DLD1 (cell line): ENCODE data around the gene PRMT3.
"Not testable (repeated sequence)": the region's sequence is repeated elsewhere in the genome, so short reads cannot be mapped to it uniquely, and the experiment has no call there.

ENCODE experiments used
- in situ Hi-C: cut with HindIII; loops from 2 replicates; pipeline ENCODE4 v1.10.0; 2017; ENCODE audit warnings: low sequenced_read_pairs

Gene PRMT3

DNA sequence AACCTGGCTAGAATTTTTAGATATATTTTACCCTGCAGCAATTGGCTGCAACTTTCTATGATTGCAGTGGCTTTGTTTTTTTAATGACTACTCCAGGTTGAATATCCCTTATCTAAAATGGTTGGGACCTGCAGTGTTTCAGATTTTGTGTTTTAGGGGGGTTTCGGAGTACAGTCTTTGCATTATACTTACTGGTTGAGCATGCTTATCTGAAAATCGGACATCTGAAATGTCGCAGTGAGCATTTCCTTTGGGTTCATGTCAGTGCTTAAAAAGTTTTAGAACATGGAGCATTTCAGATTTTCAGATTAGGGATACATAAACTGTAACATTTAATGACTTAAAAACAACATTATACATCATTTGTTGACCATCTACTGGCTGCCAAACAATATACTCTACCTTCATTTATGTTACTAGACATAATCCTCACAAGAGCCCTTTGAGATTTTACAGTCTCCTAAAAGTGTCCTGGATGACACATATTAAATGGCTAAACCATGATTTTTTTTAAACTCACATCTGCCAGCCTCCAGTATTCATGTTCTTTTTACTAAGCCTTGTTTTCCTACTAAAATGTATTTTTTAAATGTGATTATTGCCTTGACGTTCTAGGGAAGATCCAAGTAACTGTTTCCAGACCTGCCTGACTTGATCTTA lies 66.3 kb downstream of the PRMT3 start:
- in situ Hi-C loops, result no loop called here

DNA sequence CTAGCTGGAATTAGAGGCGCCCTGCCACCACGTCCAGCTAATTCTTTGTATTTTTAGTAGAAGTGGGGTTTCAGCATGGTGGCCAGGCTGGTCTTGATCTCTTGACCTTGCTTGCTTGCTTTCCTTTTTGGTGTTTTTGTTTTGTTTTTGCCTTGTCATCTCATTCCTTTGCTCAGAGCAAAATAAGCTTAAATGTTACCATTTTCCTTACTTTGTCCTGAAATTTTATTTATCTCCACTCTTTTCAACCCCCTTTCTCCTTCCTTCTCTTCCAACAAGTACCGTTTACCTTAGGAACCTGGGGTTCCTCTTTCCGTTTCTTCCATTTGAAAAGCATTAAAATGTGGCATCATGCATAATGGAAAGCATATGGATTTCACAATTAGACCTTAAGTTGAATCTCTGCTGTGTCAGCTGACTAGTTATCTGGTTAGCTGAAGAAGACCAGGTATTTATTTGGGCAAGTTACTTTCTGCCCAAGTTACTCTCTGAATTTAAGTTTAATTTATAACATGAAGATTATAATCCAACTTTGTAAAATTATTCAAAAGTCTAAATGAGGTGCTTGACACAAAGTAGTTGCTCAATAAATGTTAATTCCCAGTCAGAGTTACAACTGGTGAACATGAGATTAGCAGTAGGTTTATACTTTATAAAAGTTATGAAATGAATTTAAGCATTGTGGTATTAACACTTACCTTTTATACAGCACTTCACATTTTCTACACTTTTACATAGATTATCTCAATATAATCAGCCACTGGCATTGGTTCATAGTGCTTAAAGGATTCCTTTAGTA lies 69.7 kb downstream of the PRMT3 start:
- in situ Hi-C loops, result no loop called here

DNA sequence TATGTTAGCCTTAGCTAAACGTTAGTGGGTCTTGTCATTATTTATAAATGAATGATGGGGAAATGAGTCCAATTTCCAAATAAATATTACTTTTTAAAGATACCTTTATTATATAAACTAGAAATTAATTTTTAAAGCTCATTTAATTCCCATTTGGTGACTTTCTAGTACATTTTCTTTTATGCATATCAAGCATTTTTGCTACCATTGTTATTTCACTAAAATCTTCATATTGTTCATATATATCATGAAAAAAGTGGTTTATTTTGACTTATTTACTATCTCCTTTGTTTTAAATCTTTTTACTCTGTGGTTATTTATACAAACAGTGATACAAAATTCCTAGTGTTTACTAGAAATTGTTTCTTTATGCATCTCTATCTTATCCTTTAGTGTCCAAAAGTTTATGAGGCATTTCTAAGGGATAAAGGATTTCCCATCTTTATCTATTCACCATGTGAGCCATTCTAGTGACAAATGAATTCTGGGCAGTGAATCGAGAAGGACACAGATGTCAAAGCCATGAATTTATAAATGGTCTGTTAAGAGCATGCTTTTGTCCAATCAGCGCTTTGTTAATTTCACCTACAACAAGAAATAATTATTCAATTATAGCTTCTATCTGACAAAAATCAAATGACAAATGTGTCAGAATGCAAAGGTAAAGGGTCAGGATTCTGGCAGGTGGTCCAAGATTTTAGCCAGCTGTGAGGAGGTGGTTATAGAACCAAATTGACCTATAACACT lies 70.6 kb downstream of the PRMT3 start:
- in situ Hi-C loops, result no loop called here

DNA sequence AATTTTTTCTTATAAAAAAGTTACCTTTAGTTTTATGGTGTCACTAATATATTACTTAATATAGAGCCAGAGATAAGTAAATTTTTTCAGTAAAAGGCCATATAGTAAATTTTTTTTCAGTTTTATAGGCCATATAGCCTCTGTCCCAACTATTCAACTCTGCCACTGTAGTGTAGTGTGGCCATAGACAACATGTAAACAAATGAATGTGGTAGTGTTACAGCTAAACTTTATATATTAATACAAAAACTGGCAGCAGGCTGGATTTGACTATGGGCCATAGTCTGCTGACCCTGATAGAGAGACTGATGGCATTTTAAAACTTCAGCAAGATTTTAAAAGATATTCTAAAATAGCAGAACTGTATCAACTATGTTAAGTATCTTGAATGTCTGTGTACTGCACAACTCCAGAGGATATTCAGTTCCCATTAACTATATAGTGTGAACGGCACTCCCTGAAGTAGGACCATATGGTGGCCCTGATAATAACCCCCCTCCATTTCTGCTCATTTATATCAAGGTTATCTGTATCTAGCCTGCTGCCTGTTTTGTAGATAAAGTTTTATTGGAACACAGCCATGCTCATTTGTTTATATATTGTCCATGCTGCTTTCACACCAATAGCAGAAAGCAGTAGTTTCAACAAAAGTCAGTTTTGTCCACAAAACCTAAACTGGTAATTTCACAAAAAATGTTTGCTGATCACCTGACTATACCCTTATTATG lies 71.6 kb downstream of the PRMT3 start:
- in situ Hi-C loops, result no loop called here

DNA sequence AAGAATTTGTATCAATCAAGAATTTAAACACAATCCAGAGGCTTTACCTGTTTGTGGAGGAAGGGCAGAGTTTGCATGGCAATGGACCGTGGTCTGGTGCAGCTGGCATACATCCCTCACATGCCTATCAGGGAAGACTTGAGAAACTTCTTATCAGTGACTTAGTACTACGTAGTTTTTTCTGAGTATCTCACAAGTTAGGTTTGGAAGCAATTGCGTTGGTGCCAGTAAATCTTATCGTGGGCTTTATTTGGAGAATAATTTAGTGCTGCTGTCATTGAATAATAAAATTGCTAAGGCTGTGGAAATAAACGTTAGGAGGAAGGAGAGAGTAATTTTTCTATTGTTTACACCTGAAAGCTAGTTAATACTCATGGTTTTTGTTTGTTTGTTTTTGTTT lies 72.3 kb downstream of the PRMT3 start:
- in situ Hi-C loops, result no loop called here

DNA sequence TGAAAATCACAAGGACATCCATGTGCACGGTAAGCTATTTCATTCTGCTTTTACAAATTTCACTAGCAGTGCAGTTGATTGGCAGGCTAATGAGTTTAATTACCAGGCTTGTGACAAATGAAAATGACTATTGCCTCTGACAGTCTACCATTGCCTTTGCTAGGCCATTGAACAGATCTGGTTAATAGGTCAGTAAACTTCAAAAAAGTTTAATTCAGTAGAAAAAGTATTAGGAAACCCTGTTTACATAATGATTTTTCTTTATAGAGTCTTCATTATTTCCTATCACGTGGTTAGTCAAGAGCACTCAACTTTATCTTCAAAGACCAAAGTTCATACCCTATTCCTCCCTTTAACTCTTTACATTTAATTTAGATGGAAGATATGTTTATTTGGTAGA lies 77.0 kb downstream of the PRMT3 start:
- in situ Hi-C loops, result no loop called here

DNA sequence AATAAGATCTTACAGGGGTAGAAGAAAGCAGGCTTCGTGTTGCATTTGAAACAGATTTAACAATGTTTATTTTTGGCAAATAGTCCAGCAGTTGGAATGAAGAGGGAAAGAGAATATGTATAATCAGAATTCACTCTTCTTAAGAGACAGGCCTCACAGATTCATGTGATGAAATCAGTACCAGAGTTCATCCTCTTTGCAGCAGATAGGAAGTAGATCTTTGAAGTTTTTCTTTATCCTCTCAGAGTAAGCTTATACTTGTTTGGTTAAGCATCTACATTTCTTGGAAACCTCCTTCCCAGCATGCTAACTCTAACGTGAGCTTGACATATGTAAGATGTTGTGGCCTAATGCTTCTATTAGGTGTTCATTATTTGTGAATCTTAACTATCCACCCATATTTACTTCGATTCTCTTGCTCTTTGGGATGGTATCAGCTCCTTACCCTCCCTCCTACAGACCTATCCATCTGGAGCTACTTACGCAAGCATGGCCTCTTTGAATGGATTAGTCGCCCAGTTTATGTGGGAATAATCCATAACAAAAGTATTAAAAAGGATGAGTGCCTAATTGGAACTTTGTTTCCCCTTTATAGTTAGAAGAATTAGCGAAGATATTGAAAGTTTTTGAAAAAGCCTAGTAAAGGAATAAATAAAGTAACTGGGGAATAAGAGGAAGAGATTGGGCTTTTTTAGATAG lies 80.1 kb downstream of the PRMT3 start:
- in situ Hi-C loops, result no loop called here

DNA sequence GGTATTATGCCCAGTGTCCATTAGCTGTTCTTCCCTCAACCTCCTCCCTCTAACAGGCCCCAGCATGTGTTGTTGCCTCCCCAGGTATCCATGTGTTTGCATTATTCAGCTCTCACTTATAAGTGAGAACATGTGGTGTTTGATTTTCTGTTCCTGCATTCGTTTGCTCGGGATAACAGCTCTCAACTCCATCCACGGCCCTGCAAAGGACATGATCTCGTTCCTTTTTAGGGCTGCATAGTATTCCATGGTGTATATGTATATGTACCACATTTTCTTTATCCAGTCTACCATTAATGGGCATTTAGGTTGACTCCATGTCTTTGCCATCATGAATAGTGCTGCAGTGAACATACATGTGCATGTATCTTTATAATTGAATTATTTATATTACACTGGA lies 82.8 kb downstream of the PRMT3 start:
- in situ Hi-C loops, result no loop called here

DNA sequence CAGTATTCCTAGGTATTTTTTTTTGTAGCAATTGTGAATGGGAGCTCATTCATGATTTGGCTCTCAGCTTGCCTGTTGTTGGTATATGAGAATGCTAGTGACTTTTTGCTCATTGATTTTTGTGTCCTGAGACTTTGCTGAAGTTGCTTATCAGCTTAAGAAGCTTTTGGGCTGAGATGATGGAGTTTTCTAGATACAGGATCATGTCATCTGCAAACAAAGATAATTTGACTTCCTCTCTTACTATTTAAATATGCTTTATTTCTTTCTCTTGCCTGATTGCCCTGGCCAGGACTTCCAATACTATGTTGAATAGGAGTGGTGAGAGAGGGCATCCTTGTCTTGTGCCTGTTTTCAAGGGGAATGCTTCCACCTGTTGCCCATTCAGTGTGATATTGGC lies 84.4 kb downstream of the PRMT3 start:
- in situ Hi-C loops, result not testable (repeated sequence)

DNA sequence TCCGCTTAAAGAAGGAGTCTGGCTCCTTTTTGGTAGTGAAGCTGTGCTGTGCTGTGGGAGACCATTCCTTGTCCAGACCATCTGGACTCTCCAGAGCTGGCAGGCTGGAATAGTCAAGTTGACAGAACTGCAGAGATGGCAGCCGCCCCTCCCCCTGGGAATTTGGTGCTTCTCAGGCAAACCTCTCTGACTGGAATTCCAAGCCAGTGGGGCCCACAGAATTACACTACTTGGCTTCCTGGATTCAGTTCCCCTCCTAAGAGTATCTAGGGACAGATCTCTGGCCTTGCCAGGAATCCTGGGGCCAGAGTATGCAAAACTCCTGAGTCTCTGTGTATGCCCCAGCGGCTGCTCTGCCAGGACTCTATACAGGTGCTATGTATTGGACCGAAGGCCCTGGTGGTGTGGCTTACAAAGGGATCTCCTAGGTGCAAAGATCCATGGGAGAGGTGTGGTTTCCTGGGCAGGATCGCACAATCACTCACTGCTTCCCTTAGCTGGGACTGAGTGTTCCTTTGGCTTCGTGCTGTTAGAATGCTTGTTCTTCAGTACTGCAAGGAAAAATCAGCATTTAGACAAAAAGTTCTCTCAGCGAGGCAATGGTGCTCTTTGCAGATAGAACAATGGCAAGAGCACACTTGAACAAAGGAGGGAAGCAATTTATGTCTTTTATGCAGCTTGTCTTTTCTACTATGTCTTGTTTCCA lies 86.8 kb downstream of the PRMT3 start:
- in situ Hi-C loops, result no loop called here

DNA sequence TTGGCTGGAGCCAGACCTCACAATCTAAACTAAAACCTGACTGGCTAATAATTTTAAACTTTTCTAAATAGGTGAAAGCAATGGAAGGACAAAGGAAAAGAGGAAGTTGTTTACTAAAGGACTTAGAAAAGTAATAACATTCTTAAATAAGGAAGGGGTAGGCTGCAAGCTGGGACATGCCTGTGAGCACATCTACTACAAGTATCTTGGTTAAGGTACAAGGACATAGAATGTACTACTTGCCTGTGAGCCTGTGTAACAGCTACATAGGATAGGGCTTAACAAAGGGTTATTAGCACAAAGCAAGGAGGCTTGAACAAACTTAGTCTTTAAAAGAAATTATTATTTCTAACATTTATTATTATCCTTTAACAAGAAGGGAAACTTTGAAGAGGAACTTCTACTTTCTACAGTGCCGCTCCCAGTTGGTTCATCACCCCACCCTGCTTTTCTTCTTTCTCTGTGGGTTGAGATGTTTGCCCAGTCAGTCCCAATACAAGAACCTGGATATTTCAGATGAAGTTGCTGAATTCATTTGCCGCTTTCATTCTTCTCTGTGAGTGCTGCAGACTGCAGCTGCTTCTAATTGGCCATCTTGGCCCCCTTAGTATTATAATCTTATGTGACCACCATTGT lies 87.5 kb downstream of the PRMT3 start:
- in situ Hi-C loops, result no loop called here

DNA sequence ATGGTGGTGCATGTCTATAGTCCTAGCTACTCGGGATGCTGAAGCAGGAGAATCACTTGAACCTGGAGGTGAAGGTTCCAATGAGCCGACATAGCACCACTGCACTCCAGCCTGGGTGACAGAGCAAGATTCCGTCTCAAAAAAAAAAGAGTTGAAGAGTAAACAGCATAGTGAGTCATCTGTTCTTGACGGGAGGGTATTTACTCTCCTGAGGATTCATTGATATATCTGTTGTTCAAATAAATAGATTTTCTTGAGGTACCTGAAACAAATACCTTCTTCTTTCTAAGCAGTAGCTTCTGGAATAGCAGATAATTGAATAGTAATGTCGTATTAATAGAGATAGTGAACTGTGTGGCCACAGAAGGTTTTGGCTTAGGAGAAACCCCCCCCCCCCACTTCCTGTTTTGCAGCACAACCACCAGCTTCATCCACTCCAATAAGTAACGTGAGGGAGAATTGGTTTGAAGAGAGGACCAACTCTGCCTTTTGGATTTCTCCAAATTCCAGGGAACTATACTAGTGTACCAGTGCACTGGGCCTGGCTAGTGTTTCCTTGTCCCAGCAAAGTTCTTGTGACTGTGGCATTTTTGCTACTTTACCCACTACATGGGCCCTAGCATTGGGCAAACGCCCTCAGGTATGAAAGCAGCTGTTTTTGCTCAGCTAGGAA lies 90.0 kb downstream of the PRMT3 start:
- in situ Hi-C loops, result no loop called here

DNA sequence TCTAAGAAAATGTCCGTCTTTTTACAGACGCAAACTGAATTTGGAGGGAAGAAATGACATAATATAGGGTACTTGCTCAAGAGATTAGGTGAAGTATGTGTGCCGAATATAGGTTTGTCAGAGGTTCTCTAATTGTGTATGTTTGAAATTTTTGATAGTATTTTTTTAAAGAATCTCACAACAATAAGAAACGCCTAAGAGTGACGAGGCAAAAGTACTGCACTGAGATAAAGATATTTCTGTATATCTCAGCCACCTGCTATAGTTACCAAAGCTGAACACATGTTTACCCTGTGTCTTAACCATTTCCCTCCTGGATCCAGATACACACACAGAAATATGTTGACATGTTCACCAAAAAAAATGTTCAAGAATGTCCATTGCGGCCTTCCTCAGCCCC lies 92.0 kb downstream of the PRMT3 start:
- in situ Hi-C loops, result no loop called here

DNA sequence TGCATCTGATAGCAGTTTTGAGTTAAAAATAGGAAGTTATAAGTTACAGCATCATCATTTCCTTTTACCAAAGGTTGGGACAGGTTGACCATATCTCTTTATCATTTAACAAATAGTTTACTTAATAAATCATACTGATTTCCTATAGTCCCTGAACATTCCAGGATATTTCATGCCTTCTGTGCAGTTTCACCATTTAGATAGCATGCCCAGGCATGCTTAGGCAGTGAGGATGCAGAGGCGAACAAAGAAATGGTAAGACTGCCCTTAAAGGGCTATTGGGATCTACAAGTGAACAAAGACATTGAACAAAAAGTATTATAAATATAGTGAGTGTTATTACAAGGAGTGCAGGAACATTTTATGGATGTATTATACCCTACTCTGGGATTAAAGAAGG lies 96.4 kb downstream of the PRMT3 start:
- in situ Hi-C loops, result no loop called here

DNA sequence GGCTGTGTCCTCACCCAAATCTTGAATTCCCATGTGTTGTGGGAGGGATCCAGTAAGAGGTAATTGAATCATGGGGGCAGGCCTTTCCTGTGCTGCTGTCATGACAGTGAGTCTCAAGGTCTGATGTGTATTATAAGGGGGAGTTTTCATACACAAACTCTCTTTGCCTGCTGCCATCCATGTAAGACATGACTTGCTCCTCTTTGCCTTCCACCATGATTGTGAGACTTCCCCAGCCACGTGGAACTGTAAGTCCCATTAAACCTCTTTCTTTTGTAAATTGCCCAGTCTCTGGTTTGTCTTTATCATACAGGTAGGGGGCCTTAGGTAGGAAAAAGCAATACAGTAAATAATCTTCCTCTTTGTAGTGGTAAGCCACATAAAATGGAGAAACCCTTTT lies 96.9 kb downstream of the PRMT3 start:
- in situ Hi-C loops, result not testable (repeated sequence)

DNA sequence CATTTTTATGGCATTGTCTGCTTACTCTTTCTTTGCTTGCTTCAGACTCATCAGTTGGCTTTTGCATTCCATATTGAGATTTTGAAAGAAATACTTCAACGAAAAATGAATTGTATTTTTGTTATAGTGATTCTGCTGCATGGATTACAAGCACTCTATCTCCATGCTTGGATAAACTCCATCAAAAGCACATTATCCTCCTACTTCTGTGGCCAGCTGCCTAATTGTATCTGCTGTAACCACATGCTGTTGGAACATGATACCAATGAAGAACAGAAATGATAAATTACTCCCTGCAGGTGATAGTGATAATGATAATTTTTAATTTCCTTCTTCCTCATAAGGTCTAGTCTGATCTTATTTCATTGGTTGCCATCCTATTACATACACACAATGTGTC lies 100.8 kb downstream of the PRMT3 start:
- in situ Hi-C loops, result no loop called here

DNA sequence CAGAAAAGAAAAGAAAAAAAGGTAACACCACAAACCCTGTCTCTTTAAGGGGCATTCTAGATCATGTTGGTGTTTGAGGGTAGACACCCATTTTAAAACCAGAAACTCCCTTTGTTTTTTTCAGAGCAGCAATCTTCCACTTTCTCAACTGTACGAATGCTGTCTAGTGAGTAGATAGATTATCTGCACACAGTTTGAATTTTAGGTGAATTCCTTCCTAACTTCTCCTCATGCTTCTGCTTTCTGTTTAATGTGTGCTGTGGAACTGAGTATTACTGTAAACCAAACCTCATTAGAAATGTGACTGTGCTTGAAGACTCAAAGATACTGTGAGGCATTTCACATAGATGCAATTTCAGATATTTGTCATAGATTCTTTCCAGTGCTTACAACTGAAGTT lies 102.4 kb downstream of the PRMT3 start:
- in situ Hi-C loops, result no loop called here

DNA sequence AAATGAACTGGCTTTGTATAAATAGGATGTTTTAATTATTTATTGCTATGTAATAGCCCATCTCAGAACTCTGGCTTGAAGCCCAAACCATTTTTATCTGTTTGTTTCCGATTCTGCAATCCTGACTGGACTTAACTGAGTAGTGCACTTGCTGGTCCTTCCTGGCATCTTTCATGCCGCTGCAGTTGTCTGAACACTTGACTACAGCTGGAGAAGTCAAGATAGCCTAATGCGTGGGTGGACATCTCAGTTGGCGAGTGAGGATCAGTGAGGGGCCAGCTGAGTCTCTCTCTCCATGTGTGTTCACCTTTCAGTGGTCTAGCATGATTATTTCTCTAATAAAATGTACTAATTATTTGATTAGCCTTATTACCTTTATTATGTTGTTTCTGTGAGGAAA lies 105.8 kb downstream of the PRMT3 start:
- in situ Hi-C loops, result no loop called here
